ENCODE measurements around the gene TBXAS1. TPM values are rescaled to one million over a fixed set of nuclear protein-coding genes. Genes with fewer than 3 reads are reported as not detected.

Gene TBXAS1
- total and polyA plus RNA-seq, 2 donors from 2014 or later = 14.2 to 33.6 TPM

DNA sequence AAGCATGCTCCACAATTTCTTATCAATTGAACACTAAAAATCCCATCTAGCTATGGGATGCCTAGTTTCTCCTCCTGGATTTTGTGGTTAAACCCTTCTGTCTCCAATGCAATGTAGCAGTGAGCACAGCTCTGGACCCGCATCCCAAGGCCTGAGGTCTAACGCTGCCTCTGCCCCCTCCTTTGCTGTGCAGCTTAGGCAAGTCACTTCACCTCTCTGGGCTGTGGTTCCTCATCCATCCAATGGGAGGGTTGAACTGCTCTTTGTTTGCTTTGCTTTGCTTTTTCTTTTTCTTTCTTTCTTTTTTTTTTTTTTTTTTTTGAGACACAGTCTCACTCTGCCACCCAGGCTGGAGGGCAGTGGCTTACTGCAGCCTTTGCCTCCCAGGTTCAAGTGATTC lies 164.5 kb downstream of the TBXAS1 start:
- H3K9ac ChIP-seq (ENCODE audit: low read length in 3 of 3) = no peak overlapping the region
- no peaks in the 10 kb centered on the region for H3K9me3 ChIP-seq (ENCODE audit: control insufficient read depth in 2 of 3, insufficient read depth in 1 of 3, low read length in 3 of 3)
- no peak for DNase-seq
- H3K27ac ChIP-seq (ENCODE audit: low read depth in 2 of 2, low read length in 2 of 2) = no peak overlapping the region
- no peak overlapping the region for H3K4me3 ChIP-seq (ENCODE audit: low read length in 3 of 3)
- no peaks in the 10 kb centered on the region for H3K27me3 ChIP-seq (ENCODE audit: control insufficient read depth, insufficient read depth, low read length)
- TF ChIP-seq, protein P1, sequence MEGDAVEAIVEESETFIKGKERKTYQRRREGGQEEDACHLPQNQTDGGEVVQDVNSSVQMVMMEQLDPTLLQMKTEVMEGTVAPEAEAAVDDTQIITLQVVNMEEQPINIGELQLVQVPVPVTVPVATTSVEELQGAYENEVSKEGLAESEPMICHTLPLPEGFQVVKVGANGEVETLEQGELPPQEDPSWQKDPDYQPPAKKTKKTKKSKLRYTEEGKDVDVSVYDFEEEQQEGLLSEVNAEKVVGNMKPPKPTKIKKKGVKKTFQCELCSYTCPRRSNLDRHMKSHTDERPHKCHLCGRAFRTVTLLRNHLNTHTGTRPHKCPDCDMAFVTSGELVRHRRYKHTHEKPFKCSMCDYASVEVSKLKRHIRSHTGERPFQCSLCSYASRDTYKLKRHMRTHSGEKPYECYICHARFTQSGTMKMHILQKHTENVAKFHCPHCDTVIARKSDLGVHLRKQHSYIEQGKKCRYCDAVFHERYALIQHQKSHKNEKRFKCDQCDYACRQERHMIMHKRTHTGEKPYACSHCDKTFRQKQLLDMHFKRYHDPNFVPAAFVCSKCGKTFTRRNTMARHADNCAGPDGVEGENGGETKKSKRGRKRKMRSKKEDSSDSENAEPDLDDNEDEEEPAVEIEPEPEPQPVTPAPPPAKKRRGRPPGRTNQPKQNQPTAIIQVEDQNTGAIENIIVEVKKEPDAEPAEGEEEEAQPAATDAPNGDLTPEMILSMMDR (IDR thresholded peaks at IDR 0.05; ENCODE audit: borderline replicate concordance, extremely low read depth, insufficient read depth) = no peak
- H3K36me3 ChIP-seq (ENCODE audit: control insufficient read depth in 2 of 3, insufficient read depth in 3 of 3, low read length in 3 of 3) = no peaks in the 10 kb centered on the region
- peaks cover 0 to 4% (median 0%) of the 10 kb centered on the region in 3 donors for H3K4me1 ChIP-seq (ENCODE audit: control insufficient read depth in 2 of 3, insufficient read depth in 2 of 3, low read depth in 1 of 3, low read length in 3 of 3)
- intact Hi-C loops (cut with DNase I) = no loop called here
- FAIRE-seq = no peak

DNA sequence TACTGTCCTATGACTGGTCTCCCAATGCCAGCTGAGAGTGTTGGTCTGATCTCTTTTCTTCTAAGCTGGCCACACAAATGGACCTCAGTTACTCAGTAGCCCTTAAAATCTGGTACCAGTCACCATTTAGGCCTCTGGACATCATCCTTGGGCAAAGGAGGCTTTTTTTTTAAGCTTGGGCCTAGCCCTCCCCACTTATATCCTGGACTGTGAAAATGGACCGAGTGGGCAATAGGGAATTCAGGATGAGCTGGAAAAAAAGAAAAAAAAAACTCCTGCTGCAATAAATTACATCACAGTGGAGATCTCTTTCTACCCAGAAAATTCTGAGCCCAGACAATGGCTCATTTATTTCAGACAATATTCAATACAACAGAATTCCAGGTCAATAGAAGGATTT lies 165.3 kb downstream of the TBXAS1 start:
- H3K4me3 ChIP-seq (ENCODE audit: low read length in 3 of 3) = no peak overlapping the region
- no peak overlapping the region for H3K9ac ChIP-seq (ENCODE audit: low read length in 3 of 3)
- no peaks in the 10 kb centered on the region for H3K9me3 ChIP-seq (ENCODE audit: control insufficient read depth in 2 of 3, insufficient read depth in 1 of 3, low read length in 3 of 3)
- TF ChIP-seq, protein P1 (IDR thresholded peaks at IDR 0.05; ENCODE audit: borderline replicate concordance, extremely low read depth, insufficient read depth) = no peak
- H3K36me3 ChIP-seq (ENCODE audit: control insufficient read depth in 2 of 3, insufficient read depth in 3 of 3, low read length in 3 of 3) = no peaks in the 10 kb centered on the region
- DNase-seq = no peak
- H3K27ac ChIP-seq (ENCODE audit: low read depth in 2 of 2, low read length in 2 of 2) = no peak overlapping the region
- FAIRE-seq = no peak
- peaks cover 0 to 4% (median 0%) of the 10 kb centered on the region in 3 donors for H3K4me1 ChIP-seq (ENCODE audit: control insufficient read depth in 2 of 3, insufficient read depth in 2 of 3, low read depth in 1 of 3, low read length in 3 of 3)
- H3K27me3 ChIP-seq (ENCODE audit: control insufficient read depth, insufficient read depth, low read length) = no peaks in the 10 kb centered on the region
- intact Hi-C loops (cut with DNase I) = no loop called here

DNA sequence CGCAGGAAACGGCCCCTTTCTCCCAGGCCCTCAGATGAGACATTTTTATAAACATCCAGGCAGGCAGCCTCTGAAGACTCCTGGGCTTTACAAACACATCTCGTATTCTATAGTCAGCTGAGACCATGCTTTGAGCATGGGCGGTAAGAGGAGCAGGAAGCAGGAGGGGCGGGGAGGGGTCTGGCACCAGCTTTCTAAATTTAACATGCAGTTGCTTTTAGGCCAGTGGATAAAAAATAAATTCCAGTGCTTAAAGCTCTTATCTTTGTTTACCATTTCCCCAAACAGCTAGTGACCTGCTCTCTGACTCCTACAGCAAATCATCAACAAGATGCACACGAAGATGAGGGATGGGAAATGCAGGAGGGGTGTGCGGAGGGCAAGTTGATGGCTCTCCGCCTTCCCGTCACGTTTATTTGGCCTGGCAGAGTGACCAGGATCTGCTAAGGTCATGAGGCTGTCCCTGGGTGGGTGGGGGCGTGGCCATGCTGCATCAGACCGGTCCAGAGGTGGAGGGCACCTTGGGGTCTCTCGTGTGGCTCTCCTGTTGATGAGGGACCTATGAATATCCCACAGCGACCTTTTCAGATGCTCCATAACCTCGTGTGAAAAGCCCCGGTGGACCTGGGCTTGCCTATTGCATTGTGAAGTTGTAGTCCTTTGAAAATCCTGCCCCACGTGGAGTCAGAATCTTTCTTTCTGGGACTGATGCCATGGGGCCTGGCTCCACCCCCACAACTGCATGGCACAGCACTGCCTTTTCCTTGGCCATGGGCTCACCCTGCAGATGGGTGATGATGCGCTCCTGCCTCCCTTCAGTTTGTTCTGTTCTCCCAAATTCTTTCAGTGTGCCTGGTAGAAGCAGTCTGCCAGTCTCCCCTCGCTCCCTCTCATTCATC lies 166.2 kb downstream of the TBXAS1 start:
- TF ChIP-seq, protein P1 (IDR thresholded peaks at IDR 0.05; ENCODE audit: borderline replicate concordance, extremely low read depth, insufficient read depth) = no peak
- intact Hi-C loops (cut with DNase I) = no loop called here
- Histone ChIP-seq H3K27ac (ENCODE audit: low read depth in 2 of 2, low read length in 2 of 2) (no peak overlapping the region), H3K4me1 (ENCODE audit: control insufficient read depth in 2 of 3, insufficient read depth in 2 of 3, low read depth in 1 of 3, low read length in 3 of 3) (peaks cover 0 to 4% (median 0%) of the 10 kb centered on the region in 3 donors), H3K36me3 (ENCODE audit: control insufficient read depth in 2 of 3, insufficient read depth in 3 of 3, low read length in 3 of 3) (no peaks in the 10 kb centered on the region), H3K4me3 (ENCODE audit: low read length in 3 of 3) (no peak overlapping the region), H3K27me3 (ENCODE audit: control insufficient read depth, insufficient read depth, low read length) (no peaks in the 10 kb centered on the region), H3K9me3 (ENCODE audit: control insufficient read depth in 2 of 3, insufficient read depth in 1 of 3, low read length in 3 of 3) (no peaks in the 10 kb centered on the region), H3K9ac (ENCODE audit: low read length in 3 of 3) (no peak overlapping the region)
- peak in 2 of 5 donors; percentile 35 to 70 for DNase-seq
- FAIRE-seq = no peak

Data from kidney (tissue), 14 donors.